ENCODE results near the gene MAGEB2.

Gene MAGEB2

GRCh38 chrX:30262763-30263162, 47.4 kb downstream of the MAGEB2 start:
- Histone ChIP-seq H3K27me3 (ENCODE audit: control insufficient read depth in 1 of 2, insufficient read depth in 2 of 2, low read length in 2 of 2) (no peaks in the 10 kb centered on the region), H3K9me3 (ENCODE audit: control insufficient read depth in 1 of 2, low read length in 2 of 2) (no peaks in the 10 kb centered on the region), H3K9ac (ENCODE audit: low read depth in 1 of 2, low read length in 2 of 2) (no peak overlapping the region), H3K36me3 (ENCODE audit: control insufficient read depth in 1 of 2, insufficient read depth in 2 of 2, low read length in 2 of 2) (no peaks in the 10 kb centered on the region), H3K4me3 (ENCODE audit: low read depth in 1 of 2, low read length in 2 of 2) (no peak overlapping the region), H3K27ac (ENCODE audit: low read depth, low read length) (no peak overlapping the region), H3K4me1 (ENCODE audit: control insufficient read depth in 1 of 2, insufficient read depth in 2 of 2, low read length in 2 of 2) (no peaks in the 10 kb centered on the region)
